CD4-positive, CD25-positive, alpha-beta regulatory T cell (primary cell): ENCODE results near the gene ELF1. TPM values are rescaled to one million over a fixed set of nuclear protein-coding genes. Genes with fewer than 3 reads are reported as not detected.

Source experiments
- ATAC-seq, 2 donors: fragments of 150-1000 bp; cut with Tn5 transposase; one replicate each; pipeline ENCODE4 v1.10.0; 2021; ENCODE audit warnings: low read depth in 2 of 2, moderate number of reproducible peaks in 2 of 2, moderate library complexity in 1 of 2
- DNase-seq, 3 donors: peaks; one replicate each; pipeline versions ENCODE4 v3.0.0 to v3.0.0-alpha.2; 2012 to 2022; ENCODE audit warnings: mixed read lengths in 1 of 3
- H3K27ac ChIP-seq: one replicate; pipeline ENCODE4 v1.7.0; 2013; ENCODE audit warnings: mild to moderate bottlenecking, low read length; ENCODE audit not compliant: insufficient read depth, poor library complexity, severe bottlenecking
- H3K27me3 ChIP-seq: one replicate; pipeline ENCODE4 v1.7.0; 2013; ENCODE audit warnings: low read length; ENCODE audit not compliant: control insufficient read depth, insufficient read depth
- H3K36me3 ChIP-seq: one replicate; pipeline ENCODE4 v1.7.0; 2013; ENCODE audit warnings: mild to moderate bottlenecking, low read length, moderate library complexity; ENCODE audit not compliant: control insufficient read depth, insufficient read depth
- H3K4me1 ChIP-seq: 2 replicates; pipeline ENCODE4 v1.7.0; 2013; ENCODE audit warnings: mild to moderate bottlenecking, low read length; ENCODE audit not compliant: insufficient read depth, control insufficient read depth, poor library complexity, severe bottlenecking
- H3K4me3 ChIP-seq: one replicate; pipeline ENCODE4 v1.7.0; 2013; ENCODE audit warnings: low read depth, mild to moderate bottlenecking, low read length, moderate library complexity
- H3K9me3 ChIP-seq, 2 experiments: 1 replicate in 1 of 2; 2 replicates in 1 of 2; pipeline ENCODE4 v1.7.0; 2013; ENCODE audit warnings: low read length in 2 of 2, mild to moderate bottlenecking in 1 of 2, moderate library complexity in 1 of 2; ENCODE audit not compliant: control insufficient read depth in 2 of 2
- H3K27ac Mint-ChIP-seq, 3 donors: one replicate each; pipeline ENCODE4 v1.8.0; 2020 to 2022; ENCODE audit warnings: mild to moderate bottlenecking in 3 of 3, mixed read lengths in 3 of 3, moderate library complexity in 2 of 3
- H3K27me3 Mint-ChIP-seq: one replicate; pipeline ENCODE4 v1.8.0; 2022; ENCODE audit warnings: mild to moderate bottlenecking, mixed read lengths
- H3K36me3 Mint-ChIP-seq: one replicate; pipeline ENCODE4 v1.8.0; 2020; ENCODE audit warnings: mixed read lengths
- H3K4me1 Mint-ChIP-seq, 4 donors: one replicate each; pipeline ENCODE4 v1.8.0; 2020 to 2022; ENCODE audit warnings: mixed read lengths in 4 of 4, mild to moderate bottlenecking in 1 of 4
- H3K4me3 Mint-ChIP-seq, 4 donors: one replicate each; pipeline ENCODE4 v1.8.0; 2020 to 2022; ENCODE audit warnings: mild to moderate bottlenecking in 4 of 4, mixed read lengths in 4 of 4, moderate library complexity in 3 of 4
- H3K9me3 Mint-ChIP-seq, 7 donors: one replicate each; pipeline ENCODE4 v1.8.0; 2020 to 2022; ENCODE audit warnings: mixed read lengths in 7 of 7, mild to moderate bottlenecking in 3 of 7, moderate library complexity in 2 of 7
- polyA plus RNA-seq, 4 donors: library from polyadenylated mRNA; unstranded; fragments of 300-500 nt; fragmentation: Illumina TruSeq; gene quantifications; one replicate each; pipeline ENCODE4 v1.2.3, GENCODE V29; 2021
- total RNA-seq: library from RNA; stranded (reverse); gene quantifications from one replicate; pipeline ENCODE4 v1.2.3, GENCODE V29; 2022

Gene ELF1
- total RNA-seq = 285 TPM
- 100 to 1,000 TPM; 122 to 178 (median 141) TPM for polyA plus RNA-seq

DNA sequence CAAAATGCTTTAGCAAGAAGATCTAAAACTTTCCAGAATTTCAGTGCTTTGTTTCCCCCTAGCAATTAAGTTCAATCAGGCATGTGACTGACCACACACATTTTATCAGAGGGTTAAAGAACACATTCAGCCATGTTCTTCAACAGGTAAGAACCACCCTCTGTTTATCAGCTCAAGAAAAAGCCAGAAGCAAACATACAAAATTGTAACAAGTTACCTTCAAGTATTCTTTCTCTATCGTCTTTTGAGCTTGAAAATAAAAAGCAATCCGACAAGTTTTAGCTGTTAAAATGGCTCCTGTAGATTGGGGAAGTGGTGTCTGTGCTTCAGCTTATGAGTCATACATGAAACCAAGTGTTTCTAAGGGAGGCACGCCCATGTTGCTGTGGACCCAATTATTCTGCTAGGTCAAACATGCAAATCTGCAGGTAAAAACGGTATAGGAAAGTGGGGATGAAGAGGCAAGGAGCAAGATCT is at the start of gene ELF1:
ELF1 (minus strand) TSS at position 306 of the 477 bp plus-strand sequence. CDS start 37,262 bp downstream, outside the sequence.
- peak; percentile 57 to 93 (median 80) for DNase-seq
- Mint-ChIP-seq H3K4me3 (peak within 1 kb of the TSS; percentile 85 to 100 (median 95)), H3K27me3 (peaks cover 4% of the 10 kb centered on the region), H3K4me1 (peaks cover 21 to 46% (median 40%) of the 10 kb centered on the region in 4 donors), H3K27ac (peak within 1 kb of the TSS; percentile 87 to 98 (median 97)), H3K9me3 (no peaks in the 10 kb centered on the region), H3K36me3 (peaks cover 2% of the 10 kb centered on the region)
- Histone ChIP-seq H3K27ac (peak within 1 kb of the TSS; percentile 90), H3K4me3 (peak within 1 kb of the TSS; percentile 99), H3K36me3 (no peaks in the 10 kb centered on the region), H3K27me3 (no peaks in the 10 kb centered on the region), H3K4me1 (peaks cover 33% of the 10 kb centered on the region), H3K9me3 (no peaks in the 10 kb centered on the region)
- peak; percentile 89 to 90 for ATAC-seq

DNA sequence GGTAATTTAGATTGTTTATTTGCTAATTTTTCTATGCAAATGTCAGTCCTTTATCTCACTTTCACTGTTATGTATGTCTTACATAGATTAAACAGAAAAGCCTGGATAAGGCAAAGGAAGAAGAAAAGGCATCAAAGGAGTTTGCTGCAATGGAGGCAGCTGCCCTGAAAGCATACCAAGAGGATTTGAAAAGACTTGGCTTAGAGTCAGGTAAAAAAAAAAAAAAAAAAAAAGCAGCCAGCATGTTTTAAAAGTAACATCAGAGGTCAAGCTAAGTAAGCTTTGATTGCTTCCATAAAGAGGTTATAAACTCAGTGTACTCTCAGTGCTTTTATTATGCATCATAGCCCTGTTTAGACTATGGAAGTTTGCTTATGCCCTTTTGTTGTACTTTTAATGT is 46.0 kb upstream of the ELF1 start:
- Mint-ChIP-seq H3K4me3 (peak overlapping the region in 1 of 4 donors; percentile 63), H3K9me3 (peaks cover 0 to 3% (median 0%) of the 10 kb centered on the region in 7 donors), H3K36me3 (peaks cover 32% of the 10 kb centered on the region), H3K27ac (no peak overlapping the region), H3K4me1 (peaks cover 26 to 58% (median 39%) of the 10 kb centered on the region in 4 donors), H3K27me3 (peaks cover 20% of the 10 kb centered on the region)
- Histone ChIP-seq H3K27me3 (no peaks in the 10 kb centered on the region), H3K36me3 (peaks cover 46% of the 10 kb centered on the region), H3K27ac (no peak overlapping the region), H3K9me3 (no peaks in the 10 kb centered on the region), H3K4me3 (no peak overlapping the region), H3K4me1 (peaks cover 12% of the 10 kb centered on the region)
- no peak for DNase-seq
- ATAC-seq = no peak

DNA sequence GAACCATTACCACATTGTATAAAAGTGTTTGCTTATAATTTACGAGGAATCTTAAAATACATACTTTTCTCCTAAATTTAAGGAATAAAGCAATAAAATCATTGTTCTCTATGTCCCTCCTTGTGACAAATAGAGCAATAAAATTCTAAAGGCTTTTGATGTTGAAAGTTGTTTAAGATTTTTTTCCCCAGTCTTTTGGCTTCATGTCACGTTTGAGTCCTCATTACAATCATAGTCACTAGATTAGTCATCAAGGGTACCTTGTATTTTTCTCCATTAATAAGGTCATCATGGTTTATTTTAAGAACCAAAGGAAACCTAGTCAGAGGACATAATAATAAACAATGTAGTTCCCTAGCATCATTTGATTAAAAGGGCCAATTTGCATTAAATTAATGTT is 45.4 kb upstream of the ELF1 start:
- peaks cover 17% of the 10 kb centered on the region for H3K4me1 ChIP-seq
- Mint-ChIP-seq H3K27ac (no peak overlapping the region), H3K36me3 (peaks cover 30% of the 10 kb centered on the region), H3K27me3 (peaks cover 20% of the 10 kb centered on the region), H3K4me3 (peak overlapping the region in 2 of 4 donors; percentile 21 to 90), H3K4me1 (peaks cover 29 to 64% (median 40%) of the 10 kb centered on the region in 4 donors), H3K9me3 (peaks cover 0 to 3% (median 0%) of the 10 kb centered on the region in 7 donors)
- DNase-seq = no peak
- peaks cover 40% of the 10 kb centered on the region for H3K36me3 ChIP-seq
- H3K9me3 ChIP-seq = no peaks in the 10 kb centered on the region
- H3K27ac ChIP-seq = no peak overlapping the region
- no peak overlapping the region for H3K4me3 ChIP-seq
- no peak for ATAC-seq
- H3K27me3 ChIP-seq = no peaks in the 10 kb centered on the region

DNA sequence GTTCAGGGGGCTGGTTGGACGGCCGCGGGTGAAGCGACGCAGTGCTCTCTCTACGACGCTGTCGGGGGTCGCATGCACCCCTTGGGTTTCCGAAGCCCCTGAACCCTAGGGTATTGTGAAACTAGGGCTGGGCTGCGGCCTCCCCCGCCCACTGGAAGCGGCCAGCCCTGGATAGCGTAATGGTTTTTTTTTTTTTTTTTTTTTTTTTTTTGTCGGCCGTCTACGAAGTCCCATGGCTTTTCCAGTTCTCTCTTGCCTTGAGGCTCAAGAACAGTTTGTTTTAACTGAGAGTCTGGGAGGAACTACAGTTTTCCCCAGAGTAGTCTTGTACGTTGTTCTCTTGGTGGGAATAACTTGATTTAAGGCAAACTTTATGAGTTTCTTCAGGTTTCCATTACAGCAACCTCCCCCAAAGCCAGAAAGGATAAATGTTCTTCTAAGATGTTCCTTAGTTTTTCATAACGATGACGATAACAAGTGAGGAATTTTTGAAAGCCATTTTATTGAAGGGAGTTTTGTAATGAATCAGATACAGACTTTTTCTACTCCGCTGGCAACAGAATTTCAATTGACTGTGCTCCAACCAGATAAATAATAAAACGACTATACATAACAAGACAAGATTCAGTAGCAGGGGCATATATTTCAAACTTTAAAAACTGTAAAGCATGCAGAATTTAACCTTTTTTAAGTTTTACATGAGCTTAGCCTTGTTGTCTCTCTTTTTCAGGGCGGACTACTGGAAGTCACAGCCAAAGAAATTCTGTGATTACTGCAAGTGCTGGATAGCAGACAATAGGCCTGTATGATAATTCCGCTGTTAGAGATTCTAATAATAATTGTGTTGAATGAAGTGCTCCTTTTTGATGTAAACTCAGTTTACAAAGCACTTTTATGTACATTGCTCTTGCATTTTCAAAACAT is 43.1 kb upstream of the ELF1 start:
- DNase-seq (no peak), ATAC-seq (peak in 1 of 2 donors; percentile 4)
- Mint-ChIP-seq H3K36me3 (peaks cover 17% of the 10 kb centered on the region), H3K9me3 (peaks cover 0 to 3% (median 0%) of the 10 kb centered on the region in 7 donors), H3K27me3 (peaks cover 20% of the 10 kb centered on the region), H3K4me1 (peaks cover 40 to 83% (median 50%) of the 10 kb centered on the region in 4 donors), H3K4me3 (peak overlapping the region; percentile 99), H3K27ac (peak overlapping the region; percentile 99 to 100 (median 99))
- Histone ChIP-seq H3K27me3 (no peaks in the 10 kb centered on the region), H3K9me3 (no peaks in the 10 kb centered on the region), H3K4me3 (peak overlapping the region; percentile 84), H3K27ac (peak overlapping the region; percentile 77), H3K36me3 (peaks cover 21% of the 10 kb centered on the region), H3K4me1 (peaks cover 22% of the 10 kb centered on the region)

DNA sequence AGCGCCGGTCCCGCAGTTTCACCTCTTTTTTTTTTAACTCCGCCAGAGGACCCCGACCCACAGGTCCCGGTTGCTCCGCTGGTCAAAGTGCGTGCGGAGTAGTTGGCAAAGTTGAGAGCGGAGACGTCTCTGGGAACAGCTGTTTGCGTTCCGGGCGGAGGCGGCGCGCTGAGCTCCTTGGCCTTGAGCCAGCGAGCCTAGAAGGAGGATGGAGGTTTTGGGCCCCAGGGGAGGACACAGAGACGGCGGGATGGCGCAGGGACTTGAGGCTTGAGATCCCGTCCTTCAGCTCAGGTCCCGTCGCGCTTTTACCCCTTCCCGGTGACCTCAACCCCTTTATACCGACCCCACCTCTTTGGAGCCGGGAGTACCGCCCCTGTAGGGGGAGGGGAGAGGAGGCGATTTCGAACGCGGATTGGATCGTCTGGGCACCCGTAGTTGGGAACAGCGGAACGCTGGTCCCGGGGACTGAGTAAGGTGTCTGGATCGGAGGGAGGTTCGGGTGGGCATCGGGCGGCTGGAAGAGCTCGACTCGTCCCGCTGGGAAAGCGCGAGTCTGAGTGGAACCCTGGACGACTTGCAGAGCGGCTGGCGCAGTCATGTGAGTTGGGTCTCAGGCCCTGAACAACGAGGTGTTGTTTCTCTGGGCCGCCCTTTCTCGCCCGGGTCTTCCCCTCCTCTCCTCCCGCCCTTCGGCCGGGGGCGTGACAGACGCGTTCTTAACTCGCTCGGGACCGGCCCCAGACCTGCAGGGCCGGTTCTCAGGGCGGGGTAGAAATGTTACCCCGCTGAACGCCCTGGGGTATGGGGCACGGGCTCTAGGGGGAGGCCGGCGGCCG is 42.2 kb upstream of the ELF1 start, which contains the start of gene WBP4:
WBP4 (plus strand) TSS at position 435 of the 839 bp plus-strand sequence; CDS start at position 600, 165 bp downstream.
- peaks cover 14% of the 10 kb centered on the region for H3K36me3 ChIP-seq
- ATAC-seq (peak; percentile 56 to 63), DNase-seq (peak; percentile 72 to 92 (median 88))
- Mint-ChIP-seq H3K4me1 (peaks cover 46 to 92% (median 54%) of the 10 kb centered on the region in 4 donors), H3K4me3 (peak within 1 kb of the TSS; percentile 99), H3K36me3 (peaks cover 14% of the 10 kb centered on the region), H3K27me3 (peaks cover 20% of the 10 kb centered on the region), H3K9me3 (peaks cover 0 to 3% (median 0%) of the 10 kb centered on the region in 7 donors), H3K27ac (peak within 1 kb of the TSS; percentile 99 to 100 (median 99))
- H3K4me1 ChIP-seq = peaks cover 22% of the 10 kb centered on the region
- H3K27me3 ChIP-seq = no peaks in the 10 kb centered on the region
- peak within 1 kb of the TSS; percentile 77 for H3K27ac ChIP-seq
- H3K4me3 ChIP-seq = peak within 1 kb of the TSS; percentile 89
- H3K9me3 ChIP-seq = no peaks in the 10 kb centered on the region

DNA sequence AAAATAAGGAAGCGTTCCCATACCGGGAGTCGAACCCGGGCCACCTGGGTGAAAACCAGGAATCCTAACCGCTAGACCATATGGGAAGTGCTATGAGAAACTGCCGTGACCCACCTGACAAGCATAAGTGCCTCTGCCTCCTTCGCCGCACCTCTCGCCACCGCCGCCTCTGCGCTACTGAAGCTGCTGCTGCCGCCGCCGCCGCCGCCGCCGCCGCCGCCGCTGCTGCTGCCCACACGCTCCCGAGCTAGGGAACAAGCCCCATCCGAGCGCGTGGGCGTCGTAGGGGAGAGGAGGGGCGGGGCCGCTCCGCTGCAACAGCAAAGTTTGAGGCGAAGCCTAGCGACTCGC is 41.6 kb upstream of the ELF1 start:
- peaks cover 0 to 3% (median 0%) of the 10 kb centered on the region in 7 donors for H3K9me3 Mint-ChIP-seq
- Histone ChIP-seq H3K27ac (peak overlapping the region; percentile 77), H3K4me3 (peak overlapping the region; percentile 89), H3K4me1 (peaks cover 22% of the 10 kb centered on the region), H3K9me3 (no peaks in the 10 kb centered on the region), H3K36me3 (peaks cover 8% of the 10 kb centered on the region), H3K27me3 (no peaks in the 10 kb centered on the region)
- H3K4me1 Mint-ChIP-seq = peaks cover 44 to 91% (median 60%) of the 10 kb centered on the region in 4 donors
- DNase-seq (peak; percentile 79 to 90 (median 84)), ATAC-seq (peak; percentile 59 to 63)
- H3K27ac Mint-ChIP-seq = peak overlapping the region; percentile 99 to 100 (median 99)
- peaks cover 20% of the 10 kb centered on the region for H3K27me3 Mint-ChIP-seq
- peaks cover 12% of the 10 kb centered on the region for H3K36me3 Mint-ChIP-seq
- H3K4me3 Mint-ChIP-seq = peak overlapping the region; percentile 99
